ENCODE measurements around the gene CTCFL. TPM values are rescaled to one million over a fixed set of nuclear protein-coding genes. Genes with fewer than 3 reads are reported as not detected.

The CTCFL gene
- total RNA-seq, 2 donors from 2014 or later = not detected

DNA sequence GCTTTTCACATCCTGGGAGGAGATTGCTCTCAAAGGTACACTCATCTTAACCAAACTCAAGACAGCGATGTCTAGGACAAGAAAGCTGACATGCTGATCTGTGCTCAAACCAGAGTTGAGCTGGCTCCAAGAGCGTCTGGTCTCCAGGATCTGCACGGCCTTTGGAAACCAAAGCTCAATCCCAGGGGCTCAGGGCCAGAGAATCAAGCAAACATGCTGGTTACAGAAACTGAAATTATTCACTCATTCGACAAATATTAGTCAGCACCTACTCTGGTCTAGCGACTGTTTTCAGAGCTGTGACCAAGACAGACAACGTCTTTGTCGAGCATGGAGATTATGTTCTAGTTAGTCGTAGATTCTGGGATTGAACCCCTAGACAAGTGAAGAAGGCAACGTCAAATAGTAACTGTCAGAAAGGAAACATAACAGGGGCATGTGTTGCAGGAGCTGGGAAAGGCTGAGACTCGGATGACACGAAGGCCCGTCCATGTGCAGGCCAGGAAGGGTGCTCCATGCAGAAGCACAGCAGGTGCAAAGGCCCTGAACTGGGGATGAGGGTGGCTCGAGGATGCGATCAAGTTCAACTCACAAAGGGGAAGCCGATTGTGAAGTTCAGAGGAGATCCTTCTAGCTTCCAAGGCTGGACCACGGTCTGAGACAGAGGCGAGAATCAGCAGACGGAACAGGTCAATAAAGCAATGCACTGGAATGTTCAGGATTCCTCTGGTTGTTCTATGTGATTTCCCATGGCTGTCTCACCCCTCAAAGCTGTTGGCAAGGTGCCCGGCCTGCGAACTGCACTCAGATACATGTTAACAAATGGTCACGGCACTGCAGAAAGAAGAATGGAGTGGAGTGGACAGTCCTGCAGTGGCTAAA lies 23.5 kb upstream of the CTCFL start:
- WGBS, 2 donors = 69 to 72% methylated on average over 19 to 21 of the region's 21 CpGs

DNA sequence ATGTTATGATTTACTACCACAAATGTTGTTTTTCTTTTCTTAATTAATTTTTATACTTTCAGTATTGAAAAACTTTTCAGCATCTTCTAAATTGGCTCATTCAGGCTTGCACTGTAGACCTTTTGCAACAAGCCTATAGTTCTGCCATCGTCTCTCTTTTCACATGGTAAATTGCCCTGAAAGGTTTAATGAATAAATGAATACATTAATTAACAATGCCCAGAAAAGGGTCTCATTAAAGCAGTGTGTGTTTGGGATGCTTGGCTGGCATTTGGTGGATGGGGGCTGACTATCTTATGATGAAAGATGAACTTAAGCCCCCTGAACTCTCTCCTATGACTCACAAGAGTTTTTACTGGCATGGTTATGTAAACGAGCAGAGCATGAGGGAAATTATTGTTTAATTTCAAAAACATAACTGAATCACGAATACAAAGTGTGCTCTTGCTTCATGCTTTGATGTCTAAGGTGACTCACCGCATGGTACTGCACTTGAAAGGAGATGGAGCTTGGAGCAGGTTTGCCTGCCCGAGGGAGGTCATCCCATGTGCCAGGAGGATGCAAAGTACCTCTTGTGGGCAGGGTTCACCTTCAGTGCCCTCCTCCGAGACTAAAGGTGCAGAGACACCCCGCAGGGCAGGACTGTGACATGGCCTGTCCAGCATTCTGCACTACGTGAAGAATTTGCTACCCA lies 22.2 kb upstream of the CTCFL start:
- WGBS, 2 donors = 52 to 73% methylated on average over 7 to 8 of the region's 8 CpGs
- intact Hi-C loops (cut with DNase I) = no loop called here
- H3K36me3 ChIP-seq (replicated peaks in 1 of 2; ENCODE audit: insufficient read depth in 1 of 2, low read depth in 2 of 2) = no peaks in the 10 kb centered on the region
- no peak overlapping the region for H3K27ac ChIP-seq
- H3K4me1 ChIP-seq = no peaks in the 10 kb centered on the region
- ATAC-seq (no peak), DNase-seq (peak in 1 of 4 donors; percentile 13)
- TF ChIP-seq, protein P1, sequence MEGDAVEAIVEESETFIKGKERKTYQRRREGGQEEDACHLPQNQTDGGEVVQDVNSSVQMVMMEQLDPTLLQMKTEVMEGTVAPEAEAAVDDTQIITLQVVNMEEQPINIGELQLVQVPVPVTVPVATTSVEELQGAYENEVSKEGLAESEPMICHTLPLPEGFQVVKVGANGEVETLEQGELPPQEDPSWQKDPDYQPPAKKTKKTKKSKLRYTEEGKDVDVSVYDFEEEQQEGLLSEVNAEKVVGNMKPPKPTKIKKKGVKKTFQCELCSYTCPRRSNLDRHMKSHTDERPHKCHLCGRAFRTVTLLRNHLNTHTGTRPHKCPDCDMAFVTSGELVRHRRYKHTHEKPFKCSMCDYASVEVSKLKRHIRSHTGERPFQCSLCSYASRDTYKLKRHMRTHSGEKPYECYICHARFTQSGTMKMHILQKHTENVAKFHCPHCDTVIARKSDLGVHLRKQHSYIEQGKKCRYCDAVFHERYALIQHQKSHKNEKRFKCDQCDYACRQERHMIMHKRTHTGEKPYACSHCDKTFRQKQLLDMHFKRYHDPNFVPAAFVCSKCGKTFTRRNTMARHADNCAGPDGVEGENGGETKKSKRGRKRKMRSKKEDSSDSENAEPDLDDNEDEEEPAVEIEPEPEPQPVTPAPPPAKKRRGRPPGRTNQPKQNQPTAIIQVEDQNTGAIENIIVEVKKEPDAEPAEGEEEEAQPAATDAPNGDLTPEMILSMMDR (IDR thresholded peaks at IDR 0.05) = no peak
- no peak overlapping the region for H3K4me3 ChIP-seq
- H3K27me3 ChIP-seq = no peaks in the 10 kb centered on the region
- no peaks in the 10 kb centered on the region for H3K9me3 ChIP-seq

More for the DNA sequence above, 23.5 kb upstream of the CTCFL start:
- no peak for TF ChIP-seq POLR2A (IDR thresholded peaks at IDR 0.05)
- TF ChIP-seq, protein P1 (IDR thresholded peaks at IDR 0.05) = no peak
- H3K36me3 ChIP-seq (replicated peaks in 1 of 2; ENCODE audit: insufficient read depth in 1 of 2, low read depth in 2 of 2) = no peaks in the 10 kb centered on the region
- no peaks in the 10 kb centered on the region for H3K4me1 ChIP-seq
- peak in 3 of 4 donors; percentile 21 to 49 (median 47) for DNase-seq
- no peak for ATAC-seq
- intact Hi-C loops (cut with DNase I) = no loop called here
- no peaks in the 10 kb centered on the region for H3K27me3 ChIP-seq
- H3K9me3 ChIP-seq = no peaks in the 10 kb centered on the region
- no peak overlapping the region for H3K4me3 ChIP-seq
- H3K27ac ChIP-seq = no peak overlapping the region

DNA sequence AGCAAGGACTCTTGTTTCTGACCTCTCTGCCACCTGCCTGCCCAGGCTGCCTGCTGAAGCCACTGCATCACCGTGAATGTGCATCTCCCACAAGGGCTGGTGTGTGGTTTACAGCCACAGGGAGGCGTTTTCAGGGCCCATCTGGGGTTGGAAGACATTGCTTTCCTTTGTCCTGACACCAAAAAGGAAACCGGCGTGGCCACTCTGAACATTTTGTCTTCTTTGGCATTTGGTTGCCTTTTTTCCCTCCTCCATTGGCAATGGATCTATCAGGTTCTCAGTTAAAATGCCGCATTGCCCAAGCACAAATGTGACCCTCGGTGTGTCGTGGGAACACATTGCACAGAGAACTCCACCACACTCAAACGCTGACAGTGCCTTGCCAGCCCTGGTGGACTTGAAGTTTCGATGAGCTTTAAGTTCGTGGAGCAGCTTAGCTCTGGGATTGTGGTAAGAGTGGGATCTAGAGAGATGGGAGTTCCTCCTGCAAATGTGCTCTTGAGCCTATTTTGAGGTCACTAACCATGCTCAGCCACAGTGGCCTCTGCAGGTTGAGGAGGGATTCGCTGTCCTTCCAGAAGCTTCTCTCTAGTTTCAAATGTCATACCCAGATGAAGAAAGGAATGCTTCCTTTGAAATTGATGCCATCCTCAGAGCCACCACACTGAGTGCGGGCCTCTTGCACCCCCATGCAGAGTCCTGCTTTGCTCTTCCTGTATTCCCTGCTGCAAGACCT lies 21.2 kb upstream of the CTCFL start:
- H3K27me3 ChIP-seq = no peaks in the 10 kb centered on the region
- intact Hi-C loops (cut with DNase I) = no loop called here
- no peaks in the 10 kb centered on the region for H3K36me3 ChIP-seq (replicated peaks in 1 of 2; ENCODE audit: insufficient read depth in 1 of 2, low read depth in 2 of 2)
- H3K4me1 ChIP-seq = peaks cover 2% of the 10 kb centered on the region
- ATAC-seq (no peak), DNase-seq (no peak)
- 70 to 73% methylated on average over 12 of the region's 12 CpGs for WGBS, 2 donors
- TF ChIP-seq, protein P1 (IDR thresholded peaks at IDR 0.05) = no peak
- no peak for TF ChIP-seq POLR2A (IDR thresholded peaks at IDR 0.05)
- H3K27ac ChIP-seq = no peak overlapping the region
- H3K9me3 ChIP-seq = no peaks in the 10 kb centered on the region
- H3K4me3 ChIP-seq = no peak overlapping the region

DNA sequence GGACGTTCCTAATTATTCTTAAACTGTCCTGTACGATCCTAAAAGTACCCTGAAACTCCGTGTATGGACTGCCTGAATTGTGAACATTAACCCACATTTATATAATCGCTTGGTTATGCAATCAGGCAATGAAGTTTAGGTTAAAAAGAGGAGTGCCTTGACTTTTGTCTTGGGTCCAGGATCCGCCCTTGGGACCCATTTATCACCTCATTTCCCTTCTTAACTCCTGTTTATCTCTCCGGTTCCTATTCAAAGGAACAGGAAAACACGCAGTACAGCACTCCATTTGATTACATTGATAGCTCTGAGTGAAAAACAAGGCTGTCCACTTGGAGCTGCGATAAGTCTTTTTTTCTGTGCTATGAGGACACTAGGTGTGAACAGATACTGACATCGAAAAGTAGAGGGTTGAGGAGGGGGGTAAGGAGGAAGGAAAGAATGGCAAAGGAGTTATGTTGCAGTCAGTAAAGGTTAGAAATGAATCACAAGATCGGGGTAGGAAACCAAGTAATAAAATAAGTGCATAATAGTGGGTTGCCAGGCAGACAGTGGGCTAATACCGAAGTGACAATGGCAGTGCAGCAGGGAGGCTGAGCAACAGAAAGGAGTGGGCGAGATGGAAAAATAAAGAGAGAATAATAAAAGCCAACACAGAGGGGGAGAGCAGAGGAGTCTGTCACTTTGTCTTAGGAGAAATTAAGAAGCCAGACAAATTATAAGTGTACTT lies 20.1 kb upstream of the CTCFL start:
- DNase-seq = no peak
- TF ChIP-seq, protein P1 (IDR thresholded peaks at IDR 0.05) = no peak
- TF ChIP-seq POLR2A (IDR thresholded peaks at IDR 0.05) = no peak
- peaks cover 8% of the 10 kb centered on the region for H3K4me1 ChIP-seq
- no peak overlapping the region for H3K27ac ChIP-seq
- H3K36me3 ChIP-seq (replicated peaks in 1 of 2; ENCODE audit: insufficient read depth in 1 of 2, low read depth in 2 of 2) = no peaks in the 10 kb centered on the region
- H3K9me3 ChIP-seq = no peaks in the 10 kb centered on the region
- intact Hi-C loops (cut with DNase I) = no loop called here
- no peak for ATAC-seq
- WGBS, 2 donors = 45 to 49% methylated on average over 12 of the region's 12 CpGs
- no peak overlapping the region for H3K4me3 ChIP-seq
- H3K27me3 ChIP-seq = no peaks in the 10 kb centered on the region
